ENCODE results near the gene OR2J2.
"Not testable (repeated sequence)": the region's sequence is repeated elsewhere in the genome, so short reads cannot be mapped to it uniquely, and the experiment has no call there.

Gene OR2J2

GRCh38 chr6:29216528-29216927 is 45.8 kb downstream of the OR2J2 start:
- no peak overlapping the region for H4K91ac ChIP-seq (ENCODE audit: low read depth, low read length, poor library complexity)
- no peak overlapping the region for H3K4ac ChIP-seq (ENCODE audit: low read length)
- no peak for DNase-seq (ENCODE audit: low spot score)
- no peak overlapping the region for H2AK5ac ChIP-seq (ENCODE audit: low read depth, low read length)
- H2BK12ac ChIP-seq (ENCODE audit: low read length): no peak overlapping the region
- H3K79me1 ChIP-seq (ENCODE audit: low read depth, low read length): no peaks in the 10 kb centered on the region
- H3K27me3 ChIP-seq (ENCODE audit: control insufficient read depth in 3 of 3, insufficient read depth in 3 of 3, low read depth in 1 of 3, low read length in 3 of 3): no peaks in the 10 kb centered on the region
- H2BK120ac ChIP-seq (ENCODE audit: low read depth, low read length): no peak overlapping the region
- H3K9ac ChIP-seq (ENCODE audit: low read depth, low read length, poor library complexity): no peak overlapping the region
- no peaks in the 10 kb centered on the region for H3K4me1 ChIP-seq (ENCODE audit: control insufficient read depth in 2 of 2, insufficient read depth in 1 of 2, low read depth in 1 of 2, low read length in 2 of 2)
- no peak overlapping the region for H3K27ac ChIP-seq (replicated peaks; ENCODE audit: low read length)
- H2BK5ac ChIP-seq (ENCODE audit: low read length): no peak overlapping the region
- H3K36me3 ChIP-seq (replicated peaks in 1 of 2; ENCODE audit: control insufficient read depth in 2 of 2, insufficient read depth in 2 of 2, low read length in 2 of 2): no peaks in the 10 kb centered on the region
- H2BK15ac ChIP-seq (ENCODE audit: low read length): no peak overlapping the region
- no peak overlapping the region for H3K18ac ChIP-seq (ENCODE audit: low read length)
- no peak overlapping the region for H3K4me3 ChIP-seq (ENCODE audit: low read length in 2 of 2)
- H3K9me3 ChIP-seq (replicated peaks in 1 of 2; ENCODE audit: control insufficient read depth in 2 of 2, insufficient read depth in 1 of 2, low read depth in 1 of 2, low read length in 2 of 2): no peaks in the 10 kb centered on the region
- no peak overlapping the region for H3K14ac ChIP-seq (ENCODE audit: low read length)
- H4K8ac ChIP-seq (ENCODE audit: low read depth, low read length): no peak overlapping the region
- H3K4me2 ChIP-seq (ENCODE audit: insufficient read depth, low read length, poor library complexity, severe bottlenecking): no peak overlapping the region
- H2AFZ ChIP-seq (ENCODE audit: low read length): no peak overlapping the region
- H3K23ac ChIP-seq (ENCODE audit: low read depth, low read length, poor library complexity): no peak overlapping the region

GRCh38 chr6:29217242-29217641 is 46.5 kb downstream of the OR2J2 start:
- H2BK5ac ChIP-seq (ENCODE audit: low read length); H2BK120ac ChIP-seq (ENCODE audit: low read depth, low read length); H3K4me2 ChIP-seq (ENCODE audit: insufficient read depth, low read length, poor library complexity, severe bottlenecking); H3K9ac ChIP-seq (ENCODE audit: low read depth, low read length, poor library complexity); H3K4ac ChIP-seq (ENCODE audit: low read length); H3K23ac ChIP-seq (ENCODE audit: low read depth, low read length, poor library complexity); H2BK12ac ChIP-seq (ENCODE audit: low read length); H3K14ac ChIP-seq (ENCODE audit: low read length); H2AK5ac ChIP-seq (ENCODE audit: low read depth, low read length); H3K27ac ChIP-seq (replicated peaks; ENCODE audit: low read length); H3K27me3 ChIP-seq (ENCODE audit: control insufficient read depth in 3 of 3, insufficient read depth in 3 of 3, low read depth in 1 of 3, low read length in 3 of 3); H3K79me1 ChIP-seq (ENCODE audit: low read depth, low read length); DNase-seq (ENCODE audit: low spot score); H3K9me3 ChIP-seq (replicated peaks in 1 of 2; ENCODE audit: control insufficient read depth in 2 of 2, insufficient read depth in 1 of 2, low read depth in 1 of 2, low read length in 2 of 2); H4K8ac ChIP-seq (ENCODE audit: low read depth, low read length); H4K91ac ChIP-seq (ENCODE audit: low read depth, low read length, poor library complexity); H3K4me1 ChIP-seq (ENCODE audit: control insufficient read depth in 2 of 2, insufficient read depth in 1 of 2, low read depth in 1 of 2, low read length in 2 of 2); H3K4me3 ChIP-seq (ENCODE audit: low read length in 2 of 2); H2BK15ac ChIP-seq (ENCODE audit: low read length); H3K18ac ChIP-seq (ENCODE audit: low read length); H3K36me3 ChIP-seq (replicated peaks in 1 of 2; ENCODE audit: control insufficient read depth in 2 of 2, insufficient read depth in 2 of 2, low read length in 2 of 2); H2AFZ ChIP-seq (ENCODE audit: low read length): not testable (repeated sequence)
- no CpG with 5 or more reads among the region's 2 CpGs for WGBS, 2 donors (ENCODE audit: extremely low coverage in 2 of 2, insufficient read length in 2 of 2, insufficient replicate concordance in 1 of 2)

DNA sequence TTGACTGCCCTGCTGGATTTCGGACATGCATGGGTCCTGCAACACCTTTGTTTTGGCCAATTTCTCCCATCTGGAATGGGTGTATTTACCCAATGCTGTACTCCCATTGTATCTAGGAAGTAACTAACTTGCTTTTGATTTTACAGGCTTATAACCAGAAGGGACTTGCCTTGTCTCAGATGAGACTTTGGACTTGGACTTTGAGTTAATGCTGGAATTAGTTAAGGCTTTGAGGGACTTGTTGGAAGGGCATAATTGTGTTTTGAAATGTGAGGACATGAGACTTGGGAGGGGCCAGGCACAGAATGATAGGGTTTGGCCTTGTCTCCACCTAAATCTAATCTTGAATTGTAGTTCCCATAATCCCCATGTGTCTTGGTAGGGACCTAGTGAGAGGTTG is 47.3 kb downstream of the OR2J2 start:
- H3K27ac ChIP-seq (replicated peaks; ENCODE audit: low read length); H2BK12ac ChIP-seq (ENCODE audit: low read length); H4K91ac ChIP-seq (ENCODE audit: low read depth, low read length, poor library complexity); H3K9me3 ChIP-seq (replicated peaks in 1 of 2; ENCODE audit: control insufficient read depth in 2 of 2, insufficient read depth in 1 of 2, low read depth in 1 of 2, low read length in 2 of 2); H3K9ac ChIP-seq (ENCODE audit: low read depth, low read length, poor library complexity); H4K8ac ChIP-seq (ENCODE audit: low read depth, low read length); H3K4me1 ChIP-seq (ENCODE audit: control insufficient read depth in 2 of 2, insufficient read depth in 1 of 2, low read depth in 1 of 2, low read length in 2 of 2); H2AK5ac ChIP-seq (ENCODE audit: low read depth, low read length); H2BK15ac ChIP-seq (ENCODE audit: low read length); H3K4me2 ChIP-seq (ENCODE audit: insufficient read depth, low read length, poor library complexity, severe bottlenecking); H3K36me3 ChIP-seq (replicated peaks in 1 of 2; ENCODE audit: control insufficient read depth in 2 of 2, insufficient read depth in 2 of 2, low read length in 2 of 2); H3K4ac ChIP-seq (ENCODE audit: low read length); H2BK5ac ChIP-seq (ENCODE audit: low read length); H3K23ac ChIP-seq (ENCODE audit: low read depth, low read length, poor library complexity); H2BK120ac ChIP-seq (ENCODE audit: low read depth, low read length); H2AFZ ChIP-seq (ENCODE audit: low read length); H3K79me1 ChIP-seq (ENCODE audit: low read depth, low read length); H3K18ac ChIP-seq (ENCODE audit: low read length); DNase-seq (ENCODE audit: low spot score); H3K14ac ChIP-seq (ENCODE audit: low read length); H3K4me3 ChIP-seq (ENCODE audit: low read length in 2 of 2); H3K27me3 ChIP-seq (ENCODE audit: control insufficient read depth in 3 of 3, insufficient read depth in 3 of 3, low read depth in 1 of 3, low read length in 3 of 3): not testable (repeated sequence)
- no CpG with 5 or more reads among the region's 1 CpG for WGBS, 2 donors (ENCODE audit: extremely low coverage in 2 of 2, insufficient read length in 2 of 2, insufficient replicate concordance in 1 of 2)

Measured in neuronal stem cell (in vitro differentiated cells).